Activated CD4-positive, alpha-beta T cell treated with anti-CD3 and anti-CD28 coated beads for 4 hours (primary cell): ENCODE data around the gene RABGEF1.
"Not testable (repeated sequence)": the region's sequence is repeated elsewhere in the genome, so short reads cannot be mapped to it uniquely, and the experiment has no call there.

Experiments
- DNase-seq, 2 donors: peaks; one replicate each; pipeline ENCODE4 v3.0.0-alpha.2; 2020

Gene RABGEF1

DNA sequence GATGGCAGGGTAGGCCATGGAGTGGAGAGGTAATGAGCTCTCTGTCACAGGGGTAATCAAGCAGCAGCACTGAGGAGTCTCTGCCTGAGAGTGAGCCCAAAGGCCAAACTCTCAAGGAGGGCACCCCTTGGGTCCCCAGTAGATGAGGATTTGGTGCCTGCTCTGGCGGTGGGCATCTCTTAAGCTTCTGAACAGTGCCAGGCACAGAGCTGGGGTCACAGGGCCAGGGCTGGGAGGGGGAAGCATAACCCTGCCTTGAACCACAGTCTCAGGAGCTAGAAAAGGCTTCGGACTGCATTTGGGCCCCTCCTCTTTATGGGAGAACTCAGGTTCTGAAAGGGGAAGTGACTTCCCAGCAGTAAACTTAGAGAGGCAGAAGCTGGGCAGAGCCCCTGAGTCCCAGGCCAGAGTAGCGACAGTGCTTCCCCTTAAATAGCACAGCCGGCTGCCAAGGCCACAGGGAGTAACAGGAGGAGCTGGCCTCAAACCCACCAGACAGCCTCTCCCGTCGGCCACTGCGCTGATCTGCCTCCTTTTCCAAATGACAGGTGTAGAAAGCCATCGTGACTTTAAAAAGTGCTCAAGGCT lies 76.8 kb downstream of the RABGEF1 start:
- not testable (repeated sequence) for DNase-seq

DNA sequence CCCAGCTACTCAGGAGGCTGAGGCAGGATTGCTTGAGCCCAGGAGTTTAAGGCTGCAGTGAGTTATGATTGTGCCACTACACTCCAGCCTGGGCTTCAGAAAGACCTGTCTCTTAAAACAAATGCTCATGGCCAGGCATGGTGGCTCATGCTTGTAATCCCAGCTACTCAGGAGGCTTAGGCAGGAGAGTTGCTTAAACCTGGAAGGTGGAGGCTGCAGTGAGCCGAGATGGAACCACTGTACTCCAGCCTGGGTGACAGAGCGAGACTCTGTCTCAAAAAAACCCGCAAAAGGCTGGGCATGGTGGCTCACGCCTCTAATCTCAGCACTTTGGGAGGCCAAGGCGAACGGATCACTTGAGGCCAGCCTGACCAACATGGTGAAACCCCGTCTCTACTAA lies 77.4 kb downstream of the RABGEF1 start:
- not testable (repeated sequence) for DNase-seq

DNA sequence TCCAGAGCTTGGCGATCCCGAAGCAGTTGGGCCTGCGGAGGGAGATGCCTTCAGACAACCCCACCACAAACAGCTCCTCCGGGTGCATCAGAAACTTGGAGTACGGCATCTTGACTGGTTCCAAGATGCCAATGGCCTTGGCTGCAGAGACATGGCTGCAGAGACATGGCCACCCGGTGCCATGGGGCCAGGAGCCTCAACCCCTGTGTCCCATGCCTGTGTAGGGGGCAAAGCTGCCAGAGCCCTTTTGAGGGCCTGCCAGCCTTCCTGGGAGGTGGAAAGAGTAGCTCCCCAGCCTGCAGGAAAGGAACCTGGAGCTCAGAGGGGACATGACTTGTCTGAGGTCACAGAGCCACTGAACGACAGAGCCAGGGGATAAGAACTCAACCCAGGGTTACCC lies 83.5 kb downstream of the RABGEF1 start:
- no peak for DNase-seq

DNA sequence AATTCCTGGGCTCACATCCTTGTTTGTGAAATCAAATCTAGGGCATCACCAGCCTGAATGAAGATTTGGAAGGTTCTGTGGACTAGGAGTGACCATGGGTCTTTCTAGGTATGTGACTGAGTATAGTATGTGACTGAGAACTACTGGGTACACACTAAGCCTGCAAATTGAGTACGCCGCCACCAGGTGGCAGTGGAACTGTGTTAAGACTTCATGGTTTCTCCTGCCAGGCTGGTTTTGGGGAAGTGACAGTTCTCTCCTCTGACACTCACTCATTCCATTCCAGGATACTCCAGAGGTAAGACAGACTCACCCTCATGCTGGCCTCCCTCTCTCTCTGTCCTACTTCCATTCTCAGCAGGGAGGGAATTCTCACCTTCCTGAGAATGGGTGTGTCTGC lies 85.0 kb downstream of the RABGEF1 start:
- peak in 1 of 2 donors; percentile 14 for DNase-seq

DNA sequence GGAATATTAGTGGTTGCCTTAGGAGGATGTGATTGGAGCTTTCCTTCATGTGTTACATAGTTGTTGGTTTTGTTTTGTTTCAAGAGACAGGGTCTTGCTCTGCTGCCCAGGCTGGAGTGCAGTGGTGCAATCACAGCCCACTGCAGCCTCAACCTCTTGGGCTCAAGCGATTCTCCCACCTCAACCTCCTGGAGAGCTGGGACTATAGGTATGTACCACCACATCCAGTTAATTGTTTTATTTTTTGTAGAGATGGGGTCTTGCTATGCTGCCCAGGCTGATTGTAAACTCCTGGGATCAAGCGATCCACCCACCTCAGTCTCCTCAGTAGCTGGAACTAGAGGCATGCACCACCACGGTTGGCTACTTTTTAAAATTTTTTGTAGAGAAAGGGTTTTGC lies 86.1 kb downstream of the RABGEF1 start:
- DNase-seq = no peak

DNA sequence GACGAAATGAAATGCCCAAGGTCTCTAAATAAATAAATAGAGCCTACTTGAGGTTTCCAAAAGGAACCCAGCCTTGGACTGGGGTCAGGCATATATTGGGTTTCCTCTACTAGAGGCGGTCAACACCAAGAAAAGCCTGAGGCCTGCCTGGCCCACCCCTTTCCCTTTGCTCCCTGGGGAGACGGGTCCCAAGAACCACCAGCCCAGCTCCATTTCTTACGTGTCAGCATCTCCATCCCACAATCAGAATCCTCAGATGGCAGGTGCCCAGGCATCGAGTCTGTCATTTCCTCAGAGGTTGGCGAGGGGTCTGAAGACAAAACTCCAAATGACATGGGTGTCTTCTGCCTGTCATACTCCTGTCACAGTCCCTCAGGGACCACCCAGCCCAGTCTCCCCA lies 90.4 kb downstream of the RABGEF1 start:
- not testable (repeated sequence) for DNase-seq

DNA sequence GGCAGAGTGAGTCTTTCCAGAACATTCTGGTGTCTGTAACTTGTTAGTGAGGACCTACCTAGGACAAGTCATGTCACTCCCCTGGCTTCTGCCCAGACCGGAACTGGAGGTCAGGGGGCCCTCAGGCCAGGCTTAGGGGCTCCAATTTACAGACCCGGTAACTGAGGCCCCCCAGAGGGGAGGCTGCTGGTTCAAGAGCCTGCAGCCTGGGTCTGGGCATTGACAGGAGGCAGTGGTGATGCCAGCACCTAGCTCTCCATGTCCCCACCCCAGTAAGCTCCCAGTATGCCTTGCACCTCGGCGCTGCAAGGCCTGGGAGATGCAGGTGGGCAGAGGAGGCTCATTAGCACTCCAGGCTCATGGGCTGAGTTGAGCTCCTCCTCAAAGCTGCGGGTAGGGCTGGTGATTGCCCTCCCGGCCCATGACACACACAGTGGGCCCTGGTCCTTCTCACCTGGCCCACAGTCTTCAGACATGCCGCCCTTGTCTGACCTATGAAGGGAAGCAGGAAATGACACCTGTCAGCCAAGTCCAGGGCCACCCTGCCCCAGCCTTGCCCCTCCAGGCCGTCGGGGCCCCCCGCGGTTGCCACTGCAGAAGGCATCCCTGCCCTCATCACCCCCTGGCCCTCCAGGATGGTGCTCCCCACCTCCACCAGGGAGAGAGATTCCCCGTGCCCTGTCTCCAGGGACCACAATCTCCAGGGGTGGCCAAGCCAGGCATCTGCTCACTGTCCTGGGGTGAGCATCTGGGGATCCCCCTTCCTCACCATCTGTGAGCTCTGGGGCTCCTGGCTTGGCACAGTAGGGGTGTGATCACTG lies 92.2 kb downstream of the RABGEF1 start:
- DNase-seq = no peak

DNA sequence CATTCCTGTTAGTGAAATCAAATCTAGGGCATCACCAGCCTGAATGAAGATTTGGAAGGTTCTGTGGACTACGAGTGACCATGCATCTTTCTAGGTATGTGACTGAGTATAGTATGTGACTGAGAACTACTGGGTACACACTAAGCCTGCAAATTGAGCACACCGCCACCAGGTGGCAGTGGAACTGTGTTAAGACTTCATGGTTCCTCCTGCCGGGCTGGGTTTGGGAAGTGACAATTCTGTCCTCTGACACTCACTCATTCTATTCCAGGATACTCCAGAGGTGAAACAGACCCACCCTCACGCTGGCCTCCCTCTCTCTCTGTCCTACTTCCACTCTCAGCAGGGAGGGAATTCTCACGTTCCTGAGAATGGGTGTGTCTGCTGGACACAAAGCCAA lies 96.5 kb downstream of the RABGEF1 start:
- no peak for DNase-seq

DNA sequence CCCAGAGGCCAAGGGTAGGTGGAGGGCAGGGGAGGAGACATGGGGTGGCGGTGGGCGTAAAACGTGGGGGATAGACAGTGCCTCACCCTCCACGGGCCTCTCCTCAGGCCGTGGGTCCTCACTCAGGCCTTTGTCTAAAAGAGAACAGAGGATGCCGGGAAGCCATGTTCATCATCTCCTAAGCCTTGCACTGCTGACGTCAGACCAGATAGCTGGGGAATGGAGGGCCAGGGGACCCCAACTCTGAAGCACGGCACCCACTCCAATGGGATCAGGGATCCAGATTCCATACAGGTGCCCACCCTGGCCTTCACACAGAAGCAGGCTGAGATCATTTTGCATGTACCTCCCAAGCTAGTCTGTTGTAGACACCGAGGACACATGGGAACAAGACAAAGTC lies 97.1 kb downstream of the RABGEF1 start:
- no peak for DNase-seq

DNA sequence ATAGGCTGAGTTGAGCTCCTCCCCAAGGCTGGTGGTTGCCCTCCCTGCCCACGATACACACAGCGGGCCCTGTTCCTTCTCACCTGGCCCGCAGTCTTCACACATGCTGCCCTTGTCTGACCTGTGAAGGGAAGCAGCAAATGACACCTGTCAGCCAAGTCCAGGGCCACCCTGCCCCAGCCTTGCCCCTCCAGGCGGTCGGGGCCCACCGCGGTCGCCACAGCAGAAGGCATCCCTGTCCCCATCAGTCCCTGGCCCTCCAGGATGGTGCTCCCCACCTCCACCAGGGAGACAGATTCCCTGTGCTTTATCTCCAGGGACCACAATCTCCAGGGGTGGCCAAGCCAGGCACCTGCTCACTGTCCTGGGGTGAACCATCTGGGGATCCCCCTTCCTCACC lies 99.3 kb downstream of the RABGEF1 start:
- no peak for DNase-seq

DNA sequence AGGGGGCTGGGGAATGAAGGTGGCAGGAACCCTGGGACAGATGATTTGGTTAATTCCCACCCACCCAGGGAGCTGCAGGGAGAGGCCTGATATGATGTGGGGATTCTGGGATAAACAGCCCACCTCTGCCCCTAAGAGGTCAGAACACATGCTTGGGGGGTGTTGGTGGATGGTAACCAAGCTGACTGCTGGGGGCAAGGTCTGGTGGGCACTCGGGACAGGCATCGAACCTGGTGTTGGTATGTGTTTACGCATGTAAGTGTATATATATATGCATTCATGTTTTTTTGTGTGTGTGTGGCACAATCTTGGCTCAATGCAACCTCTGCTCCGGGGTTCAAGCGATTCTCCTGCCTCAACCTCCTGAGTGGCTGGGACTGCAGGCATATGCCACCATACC lies 99.8 kb downstream of the RABGEF1 start:
- no peak for DNase-seq

DNA sequence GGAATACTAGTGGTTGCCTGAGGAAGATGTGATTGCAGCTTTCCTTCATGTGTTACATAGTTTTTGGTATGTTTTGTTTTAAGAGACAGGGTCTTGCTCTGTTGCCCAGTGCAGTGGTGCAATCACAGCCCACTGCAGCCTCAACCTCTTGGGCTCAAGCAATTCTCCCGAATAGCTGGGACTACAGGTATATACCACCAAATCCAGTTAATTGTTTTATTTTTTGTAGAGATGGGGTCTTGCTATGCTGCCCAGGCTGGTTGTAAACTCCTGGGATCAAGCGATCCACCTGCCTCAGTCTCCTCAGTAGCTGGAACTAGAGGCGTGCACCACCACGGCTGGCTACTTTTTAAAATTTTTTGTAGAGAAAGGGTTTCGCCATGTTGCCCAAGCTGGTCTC lies 101.4 kb downstream of the RABGEF1 start:
- no peak for DNase-seq

DNA sequence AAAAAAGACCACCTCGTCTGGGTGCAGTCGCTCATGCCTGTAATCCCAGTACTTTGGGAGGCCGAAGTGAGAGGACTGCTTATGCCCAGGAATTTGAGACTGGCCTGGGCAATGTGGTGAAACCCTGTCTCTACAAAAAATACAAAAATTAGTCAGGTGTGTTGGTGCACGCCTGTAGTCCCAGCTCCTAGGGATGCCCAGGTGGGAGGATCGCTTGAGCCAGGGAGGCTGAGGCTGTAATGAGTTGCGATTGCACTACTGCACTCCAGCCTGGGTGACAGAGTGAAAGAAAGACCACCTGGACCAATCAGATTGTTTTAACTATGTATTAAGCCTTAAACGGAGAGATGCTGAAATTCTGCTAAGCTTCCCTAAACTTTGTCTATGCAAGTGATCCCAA lies 103.0 kb downstream of the RABGEF1 start:
- not testable (repeated sequence) for DNase-seq

DNA sequence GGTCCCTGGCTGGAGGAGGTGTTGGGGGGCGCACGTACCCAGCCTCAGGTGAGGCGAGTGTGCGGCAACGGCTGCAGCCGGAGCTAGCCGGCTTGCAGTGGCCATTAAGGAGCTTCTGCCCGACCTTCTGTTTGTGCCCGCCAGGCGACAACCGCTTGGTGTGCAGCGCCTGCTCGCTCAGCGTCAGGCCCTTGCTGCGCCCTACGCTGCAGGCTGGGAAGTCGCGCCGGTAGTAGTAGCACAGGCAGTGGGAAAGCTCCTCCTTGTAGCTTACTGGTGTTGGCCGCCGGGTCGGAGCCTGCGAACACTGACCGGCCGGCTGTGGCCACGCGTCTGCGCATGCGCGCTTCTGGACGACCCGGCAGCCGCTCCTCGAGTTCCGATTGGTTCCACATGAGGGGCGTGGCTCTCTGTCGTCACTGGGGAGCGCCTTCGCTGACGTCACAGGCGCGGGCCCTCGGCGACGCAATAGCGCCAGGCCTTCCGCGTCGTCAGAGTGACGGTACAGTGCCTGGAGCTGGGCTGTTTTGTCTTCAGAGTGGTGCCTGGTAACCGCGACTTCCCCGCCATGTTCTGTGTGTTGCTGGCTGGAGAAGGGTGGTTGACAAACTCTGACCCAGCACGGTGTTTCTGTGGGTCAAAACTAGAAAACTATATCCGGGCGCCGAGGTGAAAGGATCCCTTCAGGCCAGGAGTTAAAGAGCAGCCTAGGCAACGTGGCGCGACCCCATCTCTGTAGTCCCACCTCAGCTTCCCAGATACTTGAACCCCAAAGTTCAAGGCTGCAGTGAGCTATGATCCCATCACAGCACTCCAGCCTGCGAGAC lies 104.2 kb downstream of the RABGEF1 start:
- DNase-seq = peak; percentile 99

DNA sequence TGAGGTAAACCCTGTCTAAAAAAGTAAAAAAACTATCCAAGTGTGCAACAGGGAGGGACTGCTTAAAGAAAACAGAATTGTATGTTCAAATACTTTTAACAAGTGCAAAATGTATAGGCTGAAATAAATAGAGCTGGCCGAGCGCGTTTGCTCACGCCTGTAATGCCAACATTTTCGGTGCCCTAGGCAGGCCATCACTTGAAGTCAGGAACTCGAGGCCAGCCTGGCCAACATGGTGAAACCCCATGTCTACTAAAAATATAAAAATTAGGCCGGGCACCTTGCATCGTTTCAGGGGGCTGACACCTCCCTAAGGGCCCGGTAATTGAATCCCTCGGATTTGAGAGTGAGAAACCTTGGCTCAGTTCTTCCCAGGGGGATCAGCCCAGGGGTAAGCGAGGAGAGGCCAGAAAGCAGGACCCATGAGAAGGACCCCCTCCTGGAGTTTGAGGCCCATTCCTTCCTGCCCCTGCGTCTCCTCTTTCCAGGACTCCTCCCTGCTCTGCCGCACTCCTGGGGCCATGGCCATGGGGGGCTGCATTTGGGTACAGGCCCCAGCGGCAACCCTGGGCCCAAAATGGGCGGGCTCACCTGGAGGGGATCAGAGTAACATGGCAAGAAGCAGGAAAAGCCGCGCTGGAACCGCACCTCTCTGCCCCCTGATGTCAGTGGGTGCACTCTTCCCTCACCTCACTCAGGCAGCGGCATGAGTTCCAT lies 105.0 kb downstream of the RABGEF1 start:
- no peak for DNase-seq

DNA sequence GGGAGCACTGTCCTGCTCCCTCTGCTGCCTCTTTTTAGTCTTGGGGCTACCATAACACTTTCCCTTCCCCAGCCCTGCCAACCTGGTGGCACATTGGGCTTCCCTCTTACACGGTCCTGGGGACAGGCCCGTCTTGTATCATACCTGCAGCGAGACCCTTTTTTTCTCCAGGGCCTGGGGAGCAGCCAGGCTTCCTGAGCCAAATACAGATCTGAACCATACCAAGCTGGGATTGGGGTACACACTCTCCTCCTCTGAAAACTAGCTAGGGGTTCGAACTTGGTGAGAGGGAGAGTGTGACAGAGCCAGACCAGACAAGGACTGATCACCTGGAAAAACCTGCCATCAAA lies 105.5 kb downstream of the RABGEF1 start:
- DNase-seq = not testable (repeated sequence)

DNA sequence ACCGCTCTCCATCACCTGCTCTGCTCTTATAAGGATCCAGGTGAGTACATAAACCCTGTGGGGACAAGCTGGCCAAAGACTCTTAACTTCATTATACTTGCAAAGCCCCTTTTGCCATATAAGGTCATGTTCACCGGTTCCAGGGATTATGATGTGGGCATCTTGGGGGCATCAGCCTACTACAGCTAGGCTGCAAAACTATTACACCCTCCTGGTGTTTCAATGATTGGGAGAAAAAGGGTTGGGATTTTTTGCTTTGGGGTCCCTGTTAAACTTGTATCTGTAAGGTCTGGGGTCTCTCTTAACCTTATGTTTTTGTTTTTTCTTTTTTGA lies 107.0 kb downstream of the RABGEF1 start:
- not testable (repeated sequence) for DNase-seq

DNA sequence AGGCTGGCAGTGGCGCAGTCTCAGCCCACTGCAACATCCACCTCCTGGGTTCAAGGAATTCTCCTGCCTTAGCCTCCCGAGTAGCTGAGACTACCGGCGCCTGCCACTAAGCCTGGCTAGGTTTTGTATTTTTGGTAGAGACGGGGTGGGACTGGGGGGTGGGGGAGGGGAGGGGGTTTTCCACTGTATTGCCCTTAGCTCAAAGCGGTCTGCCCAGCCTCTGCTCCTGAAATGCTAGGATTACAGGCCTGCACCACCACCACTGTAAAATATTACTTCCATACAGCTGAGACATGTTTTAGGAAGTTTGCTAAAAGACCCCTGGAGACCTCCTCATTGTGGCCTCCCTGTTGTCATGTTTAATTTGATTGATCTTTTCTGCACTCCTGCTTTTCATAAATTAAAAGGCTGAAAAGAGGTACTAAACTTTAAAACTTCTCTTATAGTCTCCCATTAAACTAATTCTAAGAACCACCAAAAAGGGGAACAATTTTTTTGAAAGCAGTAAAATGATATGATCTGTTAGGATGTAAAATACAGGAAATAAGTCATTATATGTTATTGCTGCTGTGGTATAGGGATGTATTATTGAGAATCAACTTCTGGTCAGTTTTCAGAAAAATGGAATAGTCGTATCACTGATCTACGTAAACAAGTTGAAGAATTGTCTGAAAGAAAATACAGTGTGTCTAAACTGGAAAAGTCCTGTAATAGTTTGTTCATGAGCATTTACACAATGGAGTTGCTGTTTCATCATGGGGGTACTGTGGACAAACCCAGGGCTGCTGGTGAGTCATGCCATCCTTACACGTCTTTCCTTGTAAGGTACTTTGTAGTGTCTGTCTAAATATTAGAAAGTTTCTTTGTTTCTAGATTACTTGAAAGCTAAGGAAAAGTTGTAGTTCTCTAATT lies 107.6 kb downstream of the RABGEF1 start:
- DNase-seq = no peak

DNA sequence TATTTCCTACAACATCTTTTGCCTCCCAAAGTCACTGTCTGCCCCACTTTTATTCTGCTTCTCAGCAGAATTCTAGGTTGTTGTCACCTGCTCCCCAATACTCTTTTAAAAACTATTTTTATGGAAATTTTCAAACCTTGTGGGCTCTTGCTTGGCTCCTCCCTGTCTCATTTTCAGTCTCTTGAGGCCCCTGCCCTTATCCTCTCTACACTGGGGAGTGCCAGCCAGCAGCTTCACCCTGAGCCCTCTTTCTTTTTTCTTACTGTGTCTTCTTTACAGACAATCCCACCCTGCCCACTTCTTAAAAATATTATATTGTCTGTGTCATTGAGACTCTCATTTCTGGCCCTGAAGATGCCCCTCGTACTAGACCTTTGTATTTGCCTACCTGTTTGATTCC lies 118.8 kb downstream of the RABGEF1 start:
- DNase-seq = no peak

DNA sequence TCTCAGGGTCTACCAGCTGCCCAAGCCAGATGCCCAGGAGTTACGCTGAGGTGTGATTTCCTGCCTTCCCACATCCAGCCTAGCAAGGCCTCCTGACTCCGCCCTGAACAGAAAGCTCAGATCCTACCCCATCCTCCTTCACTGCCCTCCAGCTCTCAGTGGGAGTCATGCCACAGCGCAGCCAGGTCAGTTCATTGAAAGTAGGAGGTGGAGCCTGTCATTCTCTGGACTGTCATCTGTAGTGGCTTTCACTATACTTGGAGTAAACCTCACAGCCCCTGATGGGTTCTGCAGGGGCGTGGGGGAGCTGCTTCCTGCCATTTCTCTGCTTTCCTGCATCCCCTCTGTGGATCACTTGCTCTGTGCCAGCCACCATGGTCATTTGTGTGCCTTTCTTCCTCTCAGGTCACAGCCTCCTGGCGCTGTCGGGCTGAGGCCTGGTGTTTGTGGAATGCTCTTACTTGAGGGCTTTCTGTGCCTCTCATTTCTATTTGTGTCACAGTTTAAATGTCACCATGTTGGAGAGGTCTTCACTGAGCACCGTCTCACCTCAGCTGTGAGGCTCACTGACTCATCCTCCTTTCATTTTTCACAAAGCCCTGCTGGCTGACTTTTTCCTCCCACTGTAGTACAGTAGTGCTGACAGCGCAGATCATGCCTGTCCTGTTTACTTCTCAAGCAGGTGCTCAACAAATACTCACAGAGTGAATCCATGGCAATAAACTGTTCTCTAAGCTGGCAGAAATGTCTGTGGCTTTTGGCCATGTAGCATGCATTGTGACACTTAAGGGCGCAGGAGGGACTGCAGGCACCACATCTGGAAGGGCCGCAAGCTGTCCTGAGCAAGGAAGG lies 119.5 kb downstream of the RABGEF1 start:
- peak; percentile 3 to 21 for DNase-seq

DNA sequence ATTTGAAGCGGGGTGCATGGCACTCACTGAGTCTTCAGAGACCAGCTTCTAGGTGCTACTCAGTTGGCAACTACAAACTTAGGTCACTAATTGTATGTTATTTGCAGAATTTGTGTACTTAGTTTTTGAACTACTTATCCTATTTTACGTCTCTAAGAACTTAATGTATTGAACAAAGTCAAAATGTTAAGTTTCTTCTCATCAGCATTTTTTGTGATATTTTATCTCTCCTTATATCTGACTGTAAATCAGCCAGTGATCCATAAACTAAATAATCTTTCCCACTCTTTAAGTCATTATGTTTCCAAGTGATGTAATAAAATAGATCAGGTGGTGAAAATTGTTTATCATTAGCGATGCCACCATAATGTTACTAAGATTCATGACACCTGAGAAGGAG lies 120.2 kb downstream of the RABGEF1 start:
- no peak for DNase-seq
